Measurements from ENCODE around the gene GPRIN3.

DNA sequence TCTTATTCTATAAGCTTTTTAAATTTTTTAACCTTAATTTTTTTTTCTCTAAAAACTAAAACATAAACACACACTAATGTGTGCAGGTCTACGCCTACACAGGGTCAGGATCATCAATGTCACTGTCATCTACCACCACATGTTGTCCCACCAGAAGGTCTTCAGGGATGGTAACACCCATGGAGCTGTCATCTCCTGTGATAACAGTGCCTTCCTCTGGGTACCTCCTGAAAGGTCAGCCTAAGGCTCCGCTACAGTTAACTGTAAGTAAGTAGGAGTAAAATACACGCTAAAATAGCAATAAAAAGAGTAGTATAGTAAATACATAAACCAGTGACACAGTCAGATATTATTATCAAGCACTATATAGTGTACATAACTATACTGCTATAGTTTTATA, 45.9 kb upstream of the GPRIN3 start:
- TF ChIP-seq ZNF274 (IDR thresholded peaks at IDR 0.05; ENCODE audit: low read depth, low read length) (no peak), YY1 (IDR thresholded peaks at IDR 0.05; ENCODE audit: insufficient read depth, insufficient read length) (no peak), SUZ12 (IDR thresholded peaks at IDR 0.05; ENCODE audit: extremely low read depth, insufficient read depth, insufficient read length) (no peak)
